A549 treated with DMSO at 1 μM for 4 hours (cell line): Measurements from ENCODE around the gene WDR38. TPM values are rescaled to one million over a fixed set of nuclear protein-coding genes. Genes with fewer than 3 reads are reported as not detected.

Experiments used
- total RNA-seq: library from RNA; stranded (reverse); fragments of 200-300 nt; extraction: Qiagen RNA extraction; gene quantifications from 5 replicates; pipeline ENCODE4 v1.2.3, GENCODE V29; 2022; ENCODE audit warnings: low read depth

Gene WDR38, protein sequence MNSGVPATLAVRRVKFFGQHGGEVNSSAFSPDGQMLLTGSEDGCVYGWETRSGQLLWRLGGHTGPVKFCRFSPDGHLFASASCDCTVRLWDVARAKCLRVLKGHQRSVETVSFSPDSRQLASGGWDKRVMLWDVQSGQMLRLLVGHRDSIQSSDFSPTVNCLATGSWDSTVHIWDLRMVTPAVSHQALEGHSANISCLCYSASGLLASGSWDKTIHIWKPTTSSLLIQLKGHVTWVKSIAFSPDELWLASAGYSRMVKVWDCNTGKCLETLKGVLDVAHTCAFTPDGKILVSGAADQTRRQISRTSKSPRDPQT
- total RNA-seq, result 0.07 to 0.15 TPM (median 0.09 TPM) in 3 of 5 replicates, not detected in the others

DNA sequence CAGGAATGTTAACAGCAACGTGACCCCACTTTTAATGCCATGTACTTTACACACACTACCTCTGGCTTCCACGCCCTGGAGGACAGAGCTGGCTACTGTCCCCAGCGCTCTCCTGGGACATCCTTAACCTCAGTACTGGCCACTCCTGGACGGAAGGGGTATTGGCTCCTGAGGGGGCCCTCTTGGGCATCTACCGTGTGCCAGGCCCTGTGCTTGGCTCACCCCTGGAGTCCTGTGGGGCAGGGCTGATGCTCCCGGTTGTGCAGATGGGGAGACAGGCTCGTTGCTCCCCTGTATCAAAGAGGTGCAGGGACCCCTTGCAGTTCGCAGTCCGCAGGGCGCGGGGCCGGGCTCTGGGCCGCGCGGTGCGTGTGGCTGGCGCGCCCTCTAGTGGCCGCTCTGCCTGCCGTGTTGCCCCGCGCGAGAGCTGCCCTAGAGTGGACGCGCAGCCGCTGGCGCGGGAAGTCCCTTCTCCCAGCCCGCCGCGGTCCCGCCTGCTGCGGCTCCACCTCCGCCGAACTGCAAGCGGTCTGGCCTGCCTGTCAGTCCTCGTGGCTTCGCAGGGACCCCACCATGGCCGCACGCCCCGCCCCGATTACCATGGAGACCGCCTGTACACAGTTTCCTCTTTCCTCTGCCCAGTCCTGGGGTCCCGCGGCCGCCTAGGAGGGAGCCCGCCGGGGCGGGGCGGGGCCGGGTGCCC, at the start of gene WDR38:
Gene WDR38 (plus strand): TSS at position 632 of the 703 bp plus-strand sequence. CDS start 72 bp downstream, outside the sequence.

DNA sequence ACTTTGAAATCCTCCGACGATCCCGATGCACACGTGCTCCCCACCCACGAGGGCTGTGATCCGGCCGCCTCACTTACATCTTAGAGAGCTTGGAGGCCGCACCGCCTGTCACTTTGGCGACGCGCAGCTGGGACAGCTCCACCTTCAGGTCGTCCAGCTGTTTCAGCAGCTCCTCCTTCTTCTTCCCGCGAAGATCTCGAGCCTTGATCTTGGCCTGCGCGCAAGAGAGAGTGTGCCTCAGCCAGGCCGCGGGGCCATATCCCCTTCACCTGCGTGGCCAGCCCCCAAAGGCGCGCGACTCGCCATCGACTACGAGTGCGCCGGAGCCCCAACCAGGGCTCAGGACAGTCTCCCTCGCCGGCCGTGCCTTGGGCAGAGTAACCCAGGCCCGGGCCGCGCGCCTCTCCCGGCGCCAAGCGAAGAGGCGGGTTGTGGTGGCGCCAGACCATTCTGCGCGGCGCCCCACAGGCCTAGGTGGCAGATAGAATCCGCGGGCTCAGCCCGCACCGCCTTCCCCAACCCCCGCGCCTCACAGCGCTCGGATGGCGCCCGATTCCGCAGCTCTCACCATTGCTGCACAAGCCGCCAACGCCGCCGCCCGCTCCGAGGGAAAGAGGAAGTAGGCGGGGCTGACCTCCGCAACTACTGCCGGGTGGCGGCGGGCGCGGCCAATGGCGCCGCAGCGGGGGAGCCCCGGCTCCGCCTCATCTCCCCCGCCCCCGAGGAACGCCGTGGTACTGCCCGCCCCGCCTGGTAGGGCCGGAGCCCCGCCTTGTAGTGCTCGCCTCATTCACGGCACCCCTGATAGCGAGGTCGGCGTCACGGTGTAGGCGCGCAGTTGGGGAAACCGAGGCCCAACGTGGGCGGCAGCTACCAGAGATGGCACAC, 8.3 kb downstream of the WDR38 start, which contains the start of the genes ARPC5L and RPL35:
Gene ARPC5L (plus strand): TSS at position 789 of the 888 bp plus-strand sequence. CDS start 7,161 bp downstream, outside the sequence.
Gene RPL35 (minus strand): TSS at position 616 of the 888 bp plus-strand sequence. CDS start 45 bp downstream, at position 571.

Other genes starting within 250 kb of the WDR38 start
- gene NR6A1, start 82.1 kb upstream of the WDR38 start, total RNA-seq, result 1.7 to 2.0 TPM (median 1.9 TPM) in 5 replicates
- 17.4 to 26.2 TPM (median 23.6 TPM) in 5 replicates for gene OLFML2A, start 76.3 kb upstream of the WDR38 start, total RNA-seq
- 2,809 to 3,011 TPM (median 2,836 TPM) in 5 replicates for gene RPL35, start 8.5 kb downstream of the WDR38 start, total RNA-seq
- 61.1 to 81.9 TPM (median 68.6 TPM) in 5 replicates for gene ARPC5L, start 8.7 kb downstream of the WDR38 start, total RNA-seq
- 10.0 to 12.3 TPM (median 10.8 TPM) in 5 replicates for gene GOLGA1, start 87.6 kb downstream of the WDR38 start, total RNA-seq